IMR-90 (cell line): Measurements from ENCODE around the gene ADAMTS5. TPM values are rescaled to one million over a fixed set of nuclear protein-coding genes. Genes with fewer than 3 reads are reported as not detected.
A peak's percentile ranks its signal among the peaks of the same experiment; 100 is the strongest.

Experiments
- ATAC-seq: fragments of 200-7000 bp; cut with Tn5 transposase; 2 replicates; pipeline ENCODE4 v1.9.1; 2020; ENCODE audit warnings: low read depth, mild to moderate bottlenecking, moderate library complexity
- BruUV-seq: library from RNA; stranded (reverse); fragments of 400-500 nt; replicated peaks from 2 replicates; lab custom pipeline; 2021; lab: Mats Ljungman, UMichigan
- CTCF ChIA-PET: fragments of 300-600 bp; formaldehyde crosslinking; extraction: SDS; loops from one replicate; lab custom pipeline; 2021; ENCODE audit warnings: antibody characterized with exemption; lab: Yijun Ruan, JAX
- POLR2A ChIA-PET: fragments of 300-600 bp; sonication (Branson Sonifier 250); formaldehyde crosslinking; loops from one replicate; lab custom pipeline; 2022; ENCODE audit warnings: antibody characterized with exemption; ENCODE audit not compliant: unreplicated experiment; lab: Charles Lee
- DNase-seq: peaks from one replicate; pipeline ENCODE4 v3.0.0; 2013
- H2AFZ ChIP-seq: replicated peaks from 2 replicates; pipeline ENCODE3; 2013; ENCODE audit warnings: low read length, mild to moderate bottlenecking; ENCODE audit not compliant: poor library complexity
- H2AK5ac ChIP-seq: 2 replicates; pipeline ENCODE4 v1.6.1; 2013; ENCODE audit warnings: low read depth, low read length, inconsistent platforms
- H2AK9ac ChIP-seq: replicated peaks from 2 replicates; pipeline ENCODE3; 2013; ENCODE audit warnings: mild to moderate bottlenecking, low read depth, low read length, moderate library complexity; ENCODE audit not compliant: poor library complexity
- H2BK120ac ChIP-seq: 2 replicates; pipeline ENCODE4 v1.6.1; 2013; ENCODE audit warnings: low read depth, low read length, inconsistent platforms
- H2BK15ac ChIP-seq: 3 replicates; pipeline ENCODE4 v1.6.1; 2013; ENCODE audit warnings: low read depth, low read length, inconsistent platforms
- H2BK20ac ChIP-seq: 2 replicates; pipeline ENCODE4 v1.6.1; 2013; ENCODE audit warnings: low read depth, mild to moderate bottlenecking, inconsistent platforms, low read length, moderate library complexity
- H2BK5ac ChIP-seq: 2 replicates; pipeline ENCODE4 v1.6.1; 2013; ENCODE audit warnings: mild to moderate bottlenecking, low read depth, low read length, inconsistent platforms; ENCODE audit not compliant: poor library complexity, severe bottlenecking
- H3K14ac ChIP-seq: replicated peaks from 2 replicates; pipeline ENCODE4 v1.6.1; 2013; ENCODE audit warnings: low read depth, low read length, inconsistent platforms
- H3K18ac ChIP-seq: 2 replicates; pipeline ENCODE4 v1.6.1; 2013; ENCODE audit warnings: low read depth, low read length, control low read depth
- H3K23ac ChIP-seq: 2 replicates; pipeline ENCODE4 v1.6.1; 2013; ENCODE audit warnings: low read depth, low read length, inconsistent platforms
- H3K27ac ChIP-seq: 2 replicates; pipeline ENCODE4 v1.5.1; 2013; ENCODE audit warnings: mild to moderate bottlenecking, control low read depth, low read length; ENCODE audit not compliant: insufficient read depth
- H3K27me3 ChIP-seq: 2 replicates; pipeline ENCODE4 v1.6.1; 2013; ENCODE audit warnings: low read length; ENCODE audit not compliant: control insufficient read depth, insufficient read depth
- H3K36me3 ChIP-seq: 2 replicates; pipeline ENCODE4 v1.6.1; 2013; ENCODE audit warnings: low read length, mixed read lengths; ENCODE audit not compliant: control insufficient read depth, insufficient read depth
- H3K4ac ChIP-seq: 2 replicates; pipeline ENCODE4 v1.6.1; 2013; ENCODE audit warnings: low read depth, low read length, inconsistent platforms
- H3K4me1 ChIP-seq: 2 replicates; pipeline ENCODE4 v1.6.1; 2013; ENCODE audit warnings: low read length, mixed read lengths; ENCODE audit not compliant: control insufficient read depth, insufficient read depth
- H3K4me2 ChIP-seq: 2 replicates; pipeline ENCODE4 v1.6.1; 2013; ENCODE audit warnings: low read depth, mild to moderate bottlenecking, control low read depth, low read length, moderate library complexity
- H3K4me3 ChIP-seq: 2 replicates; pipeline ENCODE4 v1.5.1; 2013; ENCODE audit warnings: low read depth, mild to moderate bottlenecking, control low read depth, low read length, moderate library complexity; ENCODE audit not compliant: insufficient read depth
- H3K56ac ChIP-seq: 2 replicates; pipeline ENCODE4 v1.6.1; 2013; ENCODE audit warnings: low read length, inconsistent platforms; ENCODE audit not compliant: insufficient read depth; ENCODE audit errors: extremely low read depth
- H3K79me1 ChIP-seq, 2 experiments: 2 replicates each; pipeline ENCODE4 v1.6.1; 2013; ENCODE audit warnings: low read length in 2 of 2, inconsistent platforms in 1 of 2, low read depth in 1 of 2
- H3K9ac ChIP-seq: 2 replicates; pipeline ENCODE4 v1.6.1; 2013; ENCODE audit warnings: low read depth, low read length, control low read depth
- H3K9me1 ChIP-seq: 2 replicates; pipeline ENCODE4 v1.6.1; 2013; ENCODE audit warnings: low read length, inconsistent platforms; ENCODE audit not compliant: insufficient read depth
- H3K9me3 ChIP-seq: 2 replicates; pipeline ENCODE4 v1.6.1; 2013; ENCODE audit warnings: low read length; ENCODE audit not compliant: control insufficient read depth, insufficient read depth
- H4K20me1 ChIP-seq: 2 replicates; pipeline ENCODE4 v1.6.1; 2013; ENCODE audit warnings: low read length, inconsistent platforms; ENCODE audit not compliant: insufficient read depth
- H4K5ac ChIP-seq: 2 replicates; pipeline ENCODE4 v1.6.1; 2013; ENCODE audit warnings: mild to moderate bottlenecking, low read depth, low read length, control low read depth
- H4K8ac ChIP-seq, 2 experiments: 2 replicates each; pipeline ENCODE4 v1.6.1; 2013; ENCODE audit warnings: low read depth in 2 of 2, low read length in 2 of 2, control low read depth in 1 of 2, inconsistent platforms in 1 of 2
- H4K91ac ChIP-seq: 2 replicates; pipeline ENCODE4 v1.6.1; 2013; ENCODE audit warnings: low read depth, low read length, inconsistent platforms; ENCODE audit not compliant: insufficient read depth
- BHLHE40 ChIP-seq: fragments of 150-350 bp; IDR thresholded peaks from 2 replicates; pipeline ENCODE4 v1.6.1; 2016; ENCODE audit warnings: mild to moderate bottlenecking, low read depth, low read length
- CTCF ChIP-seq: conservative IDR thresholded peaks from 2 replicates; pipeline ENCODE4 v1.5.1; 2012; ENCODE audit warnings: mild to moderate bottlenecking, low read depth, low read length, improper control_type of control experiment
- MAFK ChIP-seq: IDR thresholded peaks from 2 replicates; pipeline ENCODE4 v1.6.1; 2012; ENCODE audit warnings: low read depth, low read length, improper control_type of control experiment
- dilution Hi-C: fragments of 300-500 bp; cut with HindIII; formaldehyde crosslinking; loops from one replicate; pipeline ENCODE4 v1.14.3; 2018; ENCODE audit warnings: low sequenced_read_pairs; ENCODE audit not compliant: unreplicated experiment
- in situ Hi-C: fragments of 300-500 bp; cut with MboI; formaldehyde crosslinking; loops from 3 replicates; pipeline ENCODE4 v1.14.3; 2019; ENCODE audit warnings: low sequenced_read_pairs, inconsistent platforms, mixed read lengths
- intact Hi-C: fragments of 100-400 bp; cut with micrococcal nuclease; formaldehyde crosslinking; loops from 2 replicates; pipeline ENCODE4 v1.10.0; 2022
- polyA plus RNA-seq, 3 experiments: library from polyadenylated mRNA; depleted of rRNA; stranded (reverse); fragments of >200 nt; gene quantifications; 2 replicates each; pipeline ENCODE4 v1.2.3, GENCODE V29; 2012; ENCODE audit warnings: low replicate concordance in 1 of 3
- total RNA-seq: library from RNA; depleted of rRNA; stranded (reverse); fragments of >200 nt; gene quantifications from 2 replicates; pipeline ENCODE4 v1.2.3, GENCODE V29; 2012

ADAMTS5 gene
- total and polyA plus RNA-seq, 2 of the 4 experiments (the other 2 are of a cell fraction) = 0.54 to 0.58 TPM

- no peak overlapping the region for H3K9ac ChIP-seq
- no peak for DNase-seq
- ATAC-seq = no peak
- H3K18ac ChIP-seq = peak overlapping the region; percentile 33; the same call in 1 of the 2 replicates
- TF ChIP-seq CTCF (no peak), BHLHE40 (no peak), MAFK (no peak)
- dilution Hi-C loops = no loop called here
- H3K14ac ChIP-seq = no peak overlapping the region
- H3K4me1 ChIP-seq = peaks cover 9% of the 10 kb centered on the region
- no peaks in the 10 kb centered on the region for H3K79me1 ChIP-seq
- no peaks in the 10 kb centered on the region for H3K36me3 ChIP-seq
- no peaks in the 10 kb centered on the region for H4K20me1 ChIP-seq
- H2AK9ac ChIP-seq = no peak overlapping the region
- H3K56ac ChIP-seq = no peak overlapping the region
- H3K23ac ChIP-seq = no peak overlapping the region
- no peak overlapping the region for H2BK5ac ChIP-seq
- no peak overlapping the region for H3K4ac ChIP-seq
- no peak overlapping the region for H2BK120ac ChIP-seq
- 0 out of 3 replicates have a peak overlapping the region, but pooled peaks have one; percentile 50 for H2BK15ac ChIP-seq
- POLR2A ChIA-PET = no interaction called here
- no peak overlapping the region for H2AFZ ChIP-seq
- no peak overlapping the region for H4K5ac ChIP-seq
- CTCF ChIA-PET = no interaction called here
- H3K4me3 ChIP-seq = no peak overlapping the region
- 0 out of 2 replicates have a peak, but pooled peaks cover 4% of the 10 kb centered on the region for H3K9me1 ChIP-seq
- intact Hi-C loops = no loop called here
- in situ Hi-C loops = no loop called here
- H4K8ac ChIP-seq = no peak overlapping the region
- H3K9me3 ChIP-seq = peaks cover 1% of the 10 kb centered on the region; the same call in 1 of the 2 replicates
- no TSS peak for BruUV-seq
- no peak overlapping the region for H2BK20ac ChIP-seq
- no peak overlapping the region for H2AK5ac ChIP-seq
- no peak overlapping the region for H3K4me2 ChIP-seq
- H4K91ac ChIP-seq = no peak overlapping the region; the same call in 1 of the 2 replicates
- no peak overlapping the region for H3K27ac ChIP-seq
- H3K27me3 ChIP-seq = no peaks in the 10 kb centered on the region
Observed at GRCh38 chr21:26914557-26914956, 52.3 kb downstream of the ADAMTS5 start.
